ENCODE measurements around the gene TMEM204.

DNA sequence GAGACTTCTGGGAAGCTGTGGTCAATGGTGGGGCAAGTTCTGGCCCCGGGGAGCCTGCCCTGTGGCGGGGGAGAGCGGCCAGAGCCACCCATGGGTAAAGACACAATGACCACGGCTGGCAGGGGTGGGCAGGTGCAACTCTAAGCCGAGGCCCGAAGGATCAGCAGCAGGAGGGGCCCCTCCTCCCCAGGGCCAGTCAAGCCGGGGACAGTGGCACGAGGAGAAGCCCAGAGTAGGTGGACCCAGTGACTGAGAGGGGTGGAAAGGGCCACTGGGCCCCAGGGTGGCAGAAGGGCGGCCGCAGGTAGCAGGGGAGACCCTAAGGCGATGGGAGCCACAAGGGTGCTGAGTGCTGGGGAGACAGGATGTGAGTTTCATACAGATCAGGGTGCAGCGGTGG lies 17.7 kb downstream of the TMEM204 start:
- TF ChIP-seq, protein P1, sequence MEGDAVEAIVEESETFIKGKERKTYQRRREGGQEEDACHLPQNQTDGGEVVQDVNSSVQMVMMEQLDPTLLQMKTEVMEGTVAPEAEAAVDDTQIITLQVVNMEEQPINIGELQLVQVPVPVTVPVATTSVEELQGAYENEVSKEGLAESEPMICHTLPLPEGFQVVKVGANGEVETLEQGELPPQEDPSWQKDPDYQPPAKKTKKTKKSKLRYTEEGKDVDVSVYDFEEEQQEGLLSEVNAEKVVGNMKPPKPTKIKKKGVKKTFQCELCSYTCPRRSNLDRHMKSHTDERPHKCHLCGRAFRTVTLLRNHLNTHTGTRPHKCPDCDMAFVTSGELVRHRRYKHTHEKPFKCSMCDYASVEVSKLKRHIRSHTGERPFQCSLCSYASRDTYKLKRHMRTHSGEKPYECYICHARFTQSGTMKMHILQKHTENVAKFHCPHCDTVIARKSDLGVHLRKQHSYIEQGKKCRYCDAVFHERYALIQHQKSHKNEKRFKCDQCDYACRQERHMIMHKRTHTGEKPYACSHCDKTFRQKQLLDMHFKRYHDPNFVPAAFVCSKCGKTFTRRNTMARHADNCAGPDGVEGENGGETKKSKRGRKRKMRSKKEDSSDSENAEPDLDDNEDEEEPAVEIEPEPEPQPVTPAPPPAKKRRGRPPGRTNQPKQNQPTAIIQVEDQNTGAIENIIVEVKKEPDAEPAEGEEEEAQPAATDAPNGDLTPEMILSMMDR (IDR thresholded peaks at IDR 0.05): no peak
- TF ChIP-seq POLR2A (IDR thresholded peaks at IDR 0.05; ENCODE audit: low read depth): no peak
- TF ChIP-seq POLR2AphosphoS5 (IDR thresholded peaks at IDR 0.05): no peak
- TF ChIP-seq EP300 (IDR thresholded peaks at IDR 0.05): no peak
